ENCODE data around the gene TNIK. TPM values are rescaled to one million over a fixed set of nuclear protein-coding genes. Genes with fewer than 3 reads are reported as not detected.

Gene TNIK
- total and polyA plus RNA-seq, 2 of the 4 experiments (the other 2 are of a cell fraction): 3.4 to 6.3 TPM

DNA sequence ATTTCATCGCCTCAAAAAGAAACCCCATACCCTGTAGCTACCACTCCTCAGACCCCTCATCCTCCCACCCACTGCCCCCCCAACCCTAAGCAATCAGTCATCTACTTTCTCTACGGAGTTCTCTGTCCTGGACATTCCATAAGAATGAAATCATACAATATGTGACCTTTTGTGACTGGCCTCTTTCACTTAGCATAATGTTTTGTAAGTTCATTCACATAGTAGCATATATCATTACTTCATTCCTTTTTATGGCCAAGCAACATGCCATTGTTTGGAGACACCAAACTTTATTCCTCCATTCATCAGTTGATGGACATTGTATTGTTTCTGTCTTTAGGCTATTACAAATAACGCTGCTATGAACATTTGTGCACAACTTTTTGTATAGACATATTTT, 64.2 kb downstream of the TNIK start:
- no peak overlapping the region for H2AK9ac ChIP-seq (replicated peaks; ENCODE audit: low read depth, low read length, poor library complexity)
- no peaks in the 10 kb centered on the region for H3K36me3 ChIP-seq (ENCODE audit: control insufficient read depth, insufficient read depth, low read length)
- no peak overlapping the region for H3K4me2 ChIP-seq (ENCODE audit: low read depth, low read length)
- no peak overlapping the region for H4K5ac ChIP-seq (ENCODE audit: low read depth, low read length)
- H2BK5ac ChIP-seq (ENCODE audit: low read depth, low read length, poor library complexity, severe bottlenecking): no peak overlapping the region
- no peak overlapping the region for H2AK5ac ChIP-seq (ENCODE audit: low read depth, low read length)
- no peak overlapping the region for H3K9ac ChIP-seq (ENCODE audit: low read depth, low read length)
- H3K27ac ChIP-seq (ENCODE audit: insufficient read depth, low read length): no peak overlapping the region
- dilution Hi-C loops (cut with HindIII; ENCODE audit: low sequenced_read_pairs, unreplicated experiment): no loop called here
- H2BK20ac ChIP-seq (ENCODE audit: low read depth, low read length): no peak overlapping the region
- no peaks in the 10 kb centered on the region for H4K20me1 ChIP-seq (ENCODE audit: insufficient read depth, low read length)
- intact Hi-C loops (cut with micrococcal nuclease): no loop called here
- H3K23ac ChIP-seq (ENCODE audit: low read depth, low read length): no peak overlapping the region
- H4K8ac ChIP-seq (ENCODE audit: low read depth in 2 of 2, low read length in 2 of 2): no peak overlapping the region
- no peak overlapping the region for H2AFZ ChIP-seq (replicated peaks; ENCODE audit: low read length, poor library complexity)
- TF ChIP-seq CHD1 (IDR thresholded peaks at IDR 0.05; ENCODE audit: low read depth, low read length) (no peak), RFX5 (IDR thresholded peaks at IDR 0.05; ENCODE audit: low read depth, low read length) (no peak), POLR2A (IDR thresholded peaks at IDR 0.05; ENCODE audit: low read depth, low read length) (no peak), MXI1 (IDR thresholded peaks at IDR 0.05; ENCODE audit: borderline replicate concordance, low read depth, low read length) (no peak), CEBPB (IDR thresholded peaks at IDR 0.05; ENCODE audit: low read depth, low read length) (no peak), BHLHE40 (IDR thresholded peaks at IDR 0.05; ENCODE audit: low read depth, low read length) (no peak), RCOR1 (IDR thresholded peaks at IDR 0.05; ENCODE audit: insufficient replicate concordance, low read length) (no peak), MAZ (IDR thresholded peaks at IDR 0.05; ENCODE audit: borderline replicate concordance, low read depth, low read length) (no peak), NFE2L2 (IDR thresholded peaks at IDR 0.05; ENCODE audit: low read depth, low read length) (no peak)
- TF ChIP-seq, protein P1, sequence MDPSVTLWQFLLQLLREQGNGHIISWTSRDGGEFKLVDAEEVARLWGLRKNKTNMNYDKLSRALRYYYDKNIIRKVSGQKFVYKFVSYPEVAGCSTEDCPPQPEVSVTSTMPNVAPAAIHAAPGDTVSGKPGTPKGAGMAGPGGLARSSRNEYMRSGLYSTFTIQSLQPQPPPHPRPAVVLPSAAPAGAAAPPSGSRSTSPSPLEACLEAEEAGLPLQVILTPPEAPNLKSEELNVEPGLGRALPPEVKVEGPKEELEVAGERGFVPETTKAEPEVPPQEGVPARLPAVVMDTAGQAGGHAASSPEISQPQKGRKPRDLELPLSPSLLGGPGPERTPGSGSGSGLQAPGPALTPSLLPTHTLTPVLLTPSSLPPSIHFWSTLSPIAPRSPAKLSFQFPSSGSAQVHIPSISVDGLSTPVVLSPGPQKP (IDR thresholded peaks at IDR 0.05; ENCODE audit: borderline replicate concordance, low read depth, low read length): no peak
- TF ChIP-seq, protein P2, sequence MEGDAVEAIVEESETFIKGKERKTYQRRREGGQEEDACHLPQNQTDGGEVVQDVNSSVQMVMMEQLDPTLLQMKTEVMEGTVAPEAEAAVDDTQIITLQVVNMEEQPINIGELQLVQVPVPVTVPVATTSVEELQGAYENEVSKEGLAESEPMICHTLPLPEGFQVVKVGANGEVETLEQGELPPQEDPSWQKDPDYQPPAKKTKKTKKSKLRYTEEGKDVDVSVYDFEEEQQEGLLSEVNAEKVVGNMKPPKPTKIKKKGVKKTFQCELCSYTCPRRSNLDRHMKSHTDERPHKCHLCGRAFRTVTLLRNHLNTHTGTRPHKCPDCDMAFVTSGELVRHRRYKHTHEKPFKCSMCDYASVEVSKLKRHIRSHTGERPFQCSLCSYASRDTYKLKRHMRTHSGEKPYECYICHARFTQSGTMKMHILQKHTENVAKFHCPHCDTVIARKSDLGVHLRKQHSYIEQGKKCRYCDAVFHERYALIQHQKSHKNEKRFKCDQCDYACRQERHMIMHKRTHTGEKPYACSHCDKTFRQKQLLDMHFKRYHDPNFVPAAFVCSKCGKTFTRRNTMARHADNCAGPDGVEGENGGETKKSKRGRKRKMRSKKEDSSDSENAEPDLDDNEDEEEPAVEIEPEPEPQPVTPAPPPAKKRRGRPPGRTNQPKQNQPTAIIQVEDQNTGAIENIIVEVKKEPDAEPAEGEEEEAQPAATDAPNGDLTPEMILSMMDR (conservative IDR thresholded peaks at IDR 0.05; ENCODE audit: low read depth, low read length): no peak
- TF ChIP-seq, protein P3, sequence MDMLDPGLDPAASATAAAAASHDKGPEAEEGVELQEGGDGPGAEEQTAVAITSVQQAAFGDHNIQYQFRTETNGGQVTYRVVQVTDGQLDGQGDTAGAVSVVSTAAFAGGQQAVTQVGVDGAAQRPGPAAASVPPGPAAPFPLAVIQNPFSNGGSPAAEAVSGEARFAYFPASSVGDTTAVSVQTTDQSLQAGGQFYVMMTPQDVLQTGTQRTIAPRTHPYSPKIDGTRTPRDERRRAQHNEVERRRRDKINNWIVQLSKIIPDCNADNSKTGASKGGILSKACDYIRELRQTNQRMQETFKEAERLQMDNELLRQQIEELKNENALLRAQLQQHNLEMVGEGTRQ (IDR thresholded peaks at IDR 0.05; ENCODE audit: low read depth, low read length): no peak
- no TSS peak for BruUV-seq (replicated peaks)
- no peaks in the 10 kb centered on the region for H3K27me3 ChIP-seq (ENCODE audit: control insufficient read depth, insufficient read depth, low read length)
- H3K9me3 ChIP-seq (ENCODE audit: control insufficient read depth, insufficient read depth, low read length): no peaks in the 10 kb centered on the region
- peak; percentile 31 for DNase-seq
- no peak overlapping the region for H2BK15ac ChIP-seq (ENCODE audit: low read depth, low read length)
- no peak overlapping the region for H4K91ac ChIP-seq (ENCODE audit: insufficient read depth, low read depth, low read length)
- peaks cover 2% of the 10 kb centered on the region; the same call in 1 of the 2 replicates for H3K4me1 ChIP-seq (ENCODE audit: control insufficient read depth, insufficient read depth, low read length)
- H3K18ac ChIP-seq (ENCODE audit: low read depth, low read length): no peak overlapping the region
- ATAC-seq (ENCODE audit: low read depth): no peak
- peaks cover 0 to 3% of the 10 kb centered on the region in 2 experiments; a peak in 1 of 4 replicates for H3K79me1 ChIP-seq (ENCODE audit: low read depth in 1 of 2, low read length in 2 of 2)
- no peak overlapping the region for H3K56ac ChIP-seq (ENCODE audit: extremely low read depth, insufficient read depth, low read length)
- no peak overlapping the region for H3K14ac ChIP-seq (replicated peaks; ENCODE audit: low read depth, low read length)
- in situ Hi-C loops (cut with MboI; ENCODE audit: low sequenced_read_pairs): no loop called here
- no peak overlapping the region for H3K4ac ChIP-seq (ENCODE audit: low read depth, low read length)
- no CpG with 5 or more reads among the region's 3 CpGs for WGBS, 2 experiments (ENCODE audit: extremely low coverage in 2 of 2, insufficient read length in 1 of 2)
- POLR2A ChIA-PET (ENCODE audit: unreplicated experiment): no interaction called here
- no peak overlapping the region for H3K4me3 ChIP-seq (ENCODE audit: insufficient read depth, low read depth, low read length)
- H3K9me1 ChIP-seq (ENCODE audit: insufficient read depth, low read length): peaks cover 3% of the 10 kb centered on the region
- H2BK120ac ChIP-seq (ENCODE audit: low read depth, low read length): no peak overlapping the region
- CTCF ChIA-PET: no interaction called here

All from IMR-90 (cell line).